ENCODE results near the gene IL11. TPM values are rescaled to one million over a fixed set of nuclear protein-coding genes. Genes with fewer than 3 reads are reported as not detected.

IL11 gene
- total and polyA plus RNA-seq, 4 experiments from 2014 or later = 0.32 to 0.47 TPM; not detected in 2

DNA sequence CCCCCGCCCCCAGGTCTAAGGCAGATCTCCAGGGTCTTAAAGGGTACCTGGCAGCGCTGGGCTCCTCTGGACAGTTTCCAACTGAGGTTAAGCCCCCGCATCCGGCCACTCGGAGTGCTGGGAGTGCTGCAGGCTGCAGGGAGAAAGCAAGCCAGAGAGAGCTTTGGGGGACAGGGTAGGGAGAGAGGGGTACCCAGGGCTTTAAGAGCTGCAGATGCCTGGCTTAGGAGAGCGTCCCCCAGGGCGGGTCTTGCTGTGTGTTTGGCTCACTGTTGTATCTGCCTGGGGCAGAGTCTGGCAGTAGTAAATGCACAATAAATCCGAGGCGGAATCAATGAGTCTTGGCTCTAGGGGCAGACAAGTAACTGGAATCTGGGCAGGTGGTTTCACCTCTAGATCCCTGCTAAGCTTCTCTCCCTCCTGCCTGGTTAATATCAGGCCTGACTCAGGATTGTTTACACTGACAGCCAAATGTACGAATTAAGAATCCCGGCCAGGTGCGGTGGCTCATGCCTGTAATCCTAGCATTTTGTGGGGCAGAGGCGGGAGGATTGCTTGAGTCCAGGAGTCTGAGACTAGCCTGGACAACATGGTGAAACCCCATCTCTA, 14.9 kb downstream of the IL11 start:
- no peaks in the 10 kb centered on the region for H3K36me3 ChIP-seq (ENCODE audit: insufficient read depth, low read length)
- no peak overlapping the region for H3K4me3 ChIP-seq (ENCODE audit: low read length in 2 of 2)
- peaks cover 29% of the 10 kb centered on the region for H3K27me3 ChIP-seq (ENCODE audit: insufficient read depth, low read length)
- peaks cover 18% of the 10 kb centered on the region for H3K4me1 ChIP-seq (ENCODE audit: insufficient read depth, low read length)
- H3K4me3 Mint-ChIP-seq = peak overlapping the region in 6 of 8 donors; percentile 3 to 44 (median 20)
- POLR2A ChIA-PET (ENCODE audit: partially characterized antibody) = interaction anchor here (0.9 to 1.1 kb wide), 2 partner anchors 16 to 29 kb away, joined by 3 to 4 read pairs; partner anchors contain the start of genes KMT5C and TMEM238
- CTCF ChIA-PET (ENCODE audit: partially characterized antibody) = interaction anchor here (0.8 kb wide), 1 partner anchor 63 kb away, joined by 3 read pairs; no protein-coding TSS in a partner anchor
- H3K36me3 Mint-ChIP-seq = no peaks in the 10 kb centered on the region
- H3K9me3 Mint-ChIP-seq = no peaks in the 10 kb centered on the region
- H3K9me3 ChIP-seq (ENCODE audit: control insufficient read depth in 1 of 2, low read length in 2 of 2) = no peaks in the 10 kb centered on the region
- H3K27me3 Mint-ChIP-seq = peaks cover 30 to 47% of the 10 kb centered on the region in 2 donors
- H3K4me1 Mint-ChIP-seq = peaks cover 4 to 33% (median 8%) of the 10 kb centered on the region in 4 donors
- intact Hi-C loops (cut with micrococcal nuclease) = no loop called here
- DNase-seq = no peak
- no peak overlapping the region for H3K27ac ChIP-seq (ENCODE audit: low read depth, low read length)
- peak overlapping the region in 1 of 7 donors; percentile 9 for H3K27ac Mint-ChIP-seq

DNA sequence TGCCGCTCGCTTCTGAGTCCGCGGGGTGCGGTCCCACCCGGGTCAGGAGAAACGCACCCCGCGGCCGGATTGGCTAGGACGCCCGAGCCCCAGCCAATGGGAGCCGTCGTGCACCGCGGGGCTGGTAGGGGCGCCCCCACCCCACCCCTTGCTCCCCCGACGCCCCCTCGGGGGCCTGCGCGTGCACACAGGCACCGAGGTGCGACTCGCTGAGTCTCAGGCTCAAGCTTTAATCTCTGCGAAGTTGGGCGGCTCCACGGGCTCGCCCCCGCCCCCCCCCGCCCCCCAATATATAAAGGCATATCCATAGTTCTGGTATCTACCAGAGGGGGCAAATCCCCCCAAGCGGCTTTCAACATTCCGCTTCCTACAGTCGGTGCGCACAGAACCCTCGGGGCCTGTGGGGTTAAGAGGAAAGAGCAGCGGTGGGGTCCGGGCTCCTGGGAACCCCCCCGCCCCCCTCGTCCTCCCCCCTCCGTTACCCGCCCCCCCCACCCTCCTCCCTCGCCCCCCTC, 15.5 kb downstream of the IL11 start, which contains the start of gene COX6B2:
TSS of gene COX6B2 (minus strand) at position 22 of the 515 bp plus-strand sequence. CDS start 198 bp downstream, outside the sequence.
- H3K27me3 ChIP-seq (ENCODE audit: insufficient read depth, low read length) = peaks cover 29% of the 10 kb centered on the region
- Mint-ChIP-seq H3K27me3 (peaks cover 30 to 47% of the 10 kb centered on the region in 2 donors), H3K36me3 (no peaks in the 10 kb centered on the region), H3K9me3 (no peaks in the 10 kb centered on the region), H3K4me3 (peak within 1 kb of the TSS; percentile 69 to 84 (median 80)), H3K27ac (peak within 1 kb of the TSS in 5 of 7 donors; percentile 48 to 84 (median 57)), H3K4me1 (peaks cover 4 to 33% (median 8%) of the 10 kb centered on the region in 4 donors)
- ChIA-PET POLR2A (ENCODE audit: partially characterized antibody) (interaction anchor here (0.9 to 2.9 kb wide), 2 partner anchors 16 to 29 kb away, joined by 4 to 15 read pairs; partner anchors contain the start of genes KMT5C and TMEM238), CTCF (ENCODE audit: partially characterized antibody) (no interaction called here)
- peak within 1 kb of the TSS in 1 of 2 donors; percentile 52 for H3K4me3 ChIP-seq (ENCODE audit: low read length in 2 of 2)
- no peaks in the 10 kb centered on the region for H3K9me3 ChIP-seq (ENCODE audit: control insufficient read depth in 1 of 2, low read length in 2 of 2)
- DNase-seq = no peak
- no peaks in the 10 kb centered on the region for H3K36me3 ChIP-seq (ENCODE audit: insufficient read depth, low read length)
- H3K4me1 ChIP-seq (ENCODE audit: insufficient read depth, low read length) = peaks cover 18% of the 10 kb centered on the region
- no peak within 1 kb of the TSS for H3K27ac ChIP-seq (ENCODE audit: low read depth, low read length)
- intact Hi-C loops (cut with micrococcal nuclease) = loop anchor here (1.0 kb wide), 1 partner anchor 15 kb away; the partner anchor contains the start of gene KMT5C

DNA sequence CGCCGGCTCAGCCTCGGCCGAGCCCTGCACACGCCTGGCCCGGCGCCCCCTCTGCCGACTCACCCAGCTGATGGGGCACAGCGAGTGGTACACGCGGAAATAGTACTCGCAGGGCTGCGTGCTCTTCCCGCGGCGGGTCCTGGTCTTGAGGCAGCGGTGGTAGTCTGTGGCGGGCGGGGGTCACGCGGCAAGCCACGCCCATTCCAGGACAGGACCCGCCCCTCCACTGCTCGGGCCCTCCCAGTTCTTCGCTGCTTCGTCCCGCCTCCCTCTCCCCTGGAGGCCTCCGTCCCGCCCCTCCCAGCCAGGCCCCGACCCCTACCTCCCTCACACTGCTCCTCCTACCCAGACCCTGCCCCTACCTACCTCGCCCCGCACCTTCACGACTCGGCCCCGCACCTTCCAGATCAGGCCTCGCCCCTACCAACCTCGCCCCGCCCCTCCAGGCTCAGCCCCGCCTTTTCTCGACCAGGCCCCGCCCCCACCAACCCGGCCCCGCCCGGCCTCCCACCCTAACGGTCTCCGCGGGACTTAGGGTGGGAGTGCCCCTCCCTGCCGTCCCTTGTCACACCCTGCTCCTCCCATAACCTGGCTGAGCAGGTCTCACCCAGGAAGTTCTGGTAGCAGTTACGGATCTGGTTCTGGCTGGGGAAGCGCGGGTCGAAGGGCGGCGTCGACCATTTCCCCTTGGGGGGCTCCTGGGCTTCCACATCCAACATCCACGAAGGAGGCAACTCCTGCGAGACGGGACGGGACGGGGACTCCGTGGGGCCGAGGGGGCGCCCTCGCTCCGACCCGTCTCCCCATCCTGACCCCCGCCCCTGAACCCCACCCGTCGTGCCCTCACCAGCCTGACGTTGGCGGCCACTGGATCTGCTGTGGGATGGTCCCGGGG, 16.2 kb downstream of the IL11 start:
- intact Hi-C loops (cut with micrococcal nuclease) = loop anchor here (1.0 kb wide), 1 partner anchor 15 kb away; the partner anchor contains the start of gene KMT5C
- POLR2A ChIA-PET (ENCODE audit: partially characterized antibody) = interaction anchor here (0.7 to 2.9 kb wide), 3 partner anchors 15 to 95 kb away, joined by 3 to 15 read pairs (median 4); partner anchors contain the start of genes KMT5C, PPP6R1 and TMEM238
- Histone ChIP-seq H3K36me3 (ENCODE audit: insufficient read depth, low read length) (no peaks in the 10 kb centered on the region), H3K27ac (ENCODE audit: low read depth, low read length) (no peak overlapping the region), H3K27me3 (ENCODE audit: insufficient read depth, low read length) (peaks cover 29% of the 10 kb centered on the region), H3K4me3 (ENCODE audit: low read length in 2 of 2) (peak overlapping the region in 1 of 2 donors; percentile 52), H3K4me1 (ENCODE audit: insufficient read depth, low read length) (peaks cover 18% of the 10 kb centered on the region), H3K9me3 (ENCODE audit: control insufficient read depth in 1 of 2, low read length in 2 of 2) (no peaks in the 10 kb centered on the region)
- H3K36me3 Mint-ChIP-seq = no peaks in the 10 kb centered on the region
- H3K9me3 Mint-ChIP-seq = no peaks in the 10 kb centered on the region
- H3K27ac Mint-ChIP-seq = peak overlapping the region in 5 of 7 donors; percentile 48 to 84 (median 57)
- DNase-seq = peak; percentile 54 to 74 (median 70)
- CTCF ChIA-PET (ENCODE audit: partially characterized antibody) = no interaction called here
- peak overlapping the region; percentile 69 to 84 (median 80) for H3K4me3 Mint-ChIP-seq
- H3K4me1 Mint-ChIP-seq = peaks cover 4 to 33% (median 8%) of the 10 kb centered on the region in 4 donors
- peaks cover 30 to 47% of the 10 kb centered on the region in 2 donors for H3K27me3 Mint-ChIP-seq

DNA sequence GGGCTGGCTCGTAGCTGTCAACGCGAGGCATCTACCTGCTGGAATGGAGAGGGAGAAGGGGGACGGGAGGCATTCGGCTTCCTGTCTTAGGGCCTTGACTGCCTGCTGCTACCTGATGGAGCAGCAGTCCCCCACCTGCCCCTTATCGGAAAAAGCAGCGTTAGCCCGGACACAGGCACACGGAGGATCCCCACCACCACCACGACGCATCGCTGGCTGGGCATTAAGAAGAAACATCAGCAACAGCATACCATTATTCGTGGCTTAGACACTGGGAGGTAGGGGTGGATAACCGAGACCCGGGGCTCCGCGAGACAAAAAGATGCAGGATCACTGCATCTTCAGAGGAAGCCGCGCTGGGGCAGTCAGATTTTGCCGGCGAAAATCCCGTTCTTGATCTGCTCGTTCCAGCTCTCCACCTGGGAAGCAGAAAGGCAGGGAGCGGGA, 16.9 kb downstream of the IL11 start:
- POLR2A ChIA-PET (ENCODE audit: partially characterized antibody) = interaction anchor here (0.7 to 2.9 kb wide), 3 partner anchors 15 to 94 kb away, joined by 3 to 15 read pairs (median 4); partner anchors contain the start of genes KMT5C, PPP6R1 and TMEM238
- H3K27ac Mint-ChIP-seq = peak overlapping the region in 5 of 7 donors; percentile 25 to 82 (median 57)
- H3K4me3 Mint-ChIP-seq = peak overlapping the region; percentile 66 to 84 (median 75)
- no peaks in the 10 kb centered on the region for H3K9me3 Mint-ChIP-seq
- H3K4me1 Mint-ChIP-seq = peaks cover 4 to 33% (median 8%) of the 10 kb centered on the region in 4 donors
- no peaks in the 10 kb centered on the region for H3K36me3 Mint-ChIP-seq
- Histone ChIP-seq H3K27ac (ENCODE audit: low read depth, low read length) (no peak overlapping the region), H3K4me1 (ENCODE audit: insufficient read depth, low read length) (peaks cover 18% of the 10 kb centered on the region), H3K36me3 (ENCODE audit: insufficient read depth, low read length) (no peaks in the 10 kb centered on the region), H3K9me3 (ENCODE audit: control insufficient read depth in 1 of 2, low read length in 2 of 2) (no peaks in the 10 kb centered on the region), H3K27me3 (ENCODE audit: insufficient read depth, low read length) (peaks cover 29% of the 10 kb centered on the region), H3K4me3 (ENCODE audit: low read length in 2 of 2) (peak overlapping the region in 1 of 2 donors; percentile 52)
- DNase-seq = no peak
- intact Hi-C loops (cut with micrococcal nuclease) = no loop called here
- CTCF ChIA-PET (ENCODE audit: partially characterized antibody) = no interaction called here
- peaks cover 30 to 47% of the 10 kb centered on the region in 2 donors for H3K27me3 Mint-ChIP-seq

DNA sequence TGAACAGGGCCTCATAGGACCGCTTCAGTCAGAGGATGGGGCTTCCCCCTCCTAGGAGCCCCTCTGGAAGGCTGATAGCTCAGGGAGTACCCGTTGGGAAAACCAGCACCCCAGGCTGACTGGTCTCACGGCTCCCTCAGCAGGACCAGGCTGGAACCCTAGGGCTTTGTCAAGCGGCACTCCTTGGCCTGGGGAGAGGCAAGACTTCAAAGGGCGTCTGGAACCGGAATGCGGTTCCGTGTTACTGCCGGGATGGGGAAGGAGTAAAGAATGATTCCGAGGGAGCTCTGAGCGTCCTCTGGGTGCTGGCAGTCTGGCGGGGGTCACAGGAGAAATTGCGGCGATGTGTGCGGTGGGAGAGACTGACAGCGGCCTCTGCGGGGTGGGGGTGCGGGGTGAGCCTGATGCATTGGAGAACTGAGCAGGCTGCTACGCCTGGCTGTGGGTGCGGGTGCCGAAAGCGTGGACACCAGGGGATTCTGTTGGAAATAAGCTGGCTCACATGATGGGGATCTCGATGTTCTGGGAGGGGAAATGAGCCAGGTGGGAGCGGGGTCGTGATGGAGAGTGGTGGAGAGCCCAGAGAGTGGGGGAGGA, 17.6 kb downstream of the IL11 start:
- no peak for DNase-seq
- Histone ChIP-seq H3K4me1 (ENCODE audit: insufficient read depth, low read length) (peaks cover 18% of the 10 kb centered on the region), H3K27ac (ENCODE audit: low read depth, low read length) (no peak overlapping the region), H3K36me3 (ENCODE audit: insufficient read depth, low read length) (no peaks in the 10 kb centered on the region), H3K27me3 (ENCODE audit: insufficient read depth, low read length) (peaks cover 29% of the 10 kb centered on the region), H3K4me3 (ENCODE audit: low read length in 2 of 2) (no peak overlapping the region), H3K9me3 (ENCODE audit: control insufficient read depth in 1 of 2, low read length in 2 of 2) (no peaks in the 10 kb centered on the region)
- Mint-ChIP-seq H3K36me3 (no peaks in the 10 kb centered on the region), H3K4me3 (peak overlapping the region in 6 of 8 donors; percentile 19 to 84 (median 57)), H3K9me3 (no peaks in the 10 kb centered on the region), H3K4me1 (peaks cover 4 to 33% (median 8%) of the 10 kb centered on the region in 4 donors), H3K27me3 (peaks cover 30 to 47% of the 10 kb centered on the region in 2 donors), H3K27ac (peak overlapping the region in 3 of 7 donors; percentile 36 to 46 (median 38))
- CTCF ChIA-PET (ENCODE audit: partially characterized antibody) = interaction anchor here (1.7 kb wide), 1 partner anchor 51 kb away, joined by 5 read pairs; no protein-coding TSS in a partner anchor
- intact Hi-C loops (cut with micrococcal nuclease) = no loop called here
- POLR2A ChIA-PET (ENCODE audit: partially characterized antibody) = interaction anchor here (2.9 kb wide), 1 partner anchor 14 kb away, joined by 15 read pairs; the partner anchor contains the start of gene KMT5C

DNA sequence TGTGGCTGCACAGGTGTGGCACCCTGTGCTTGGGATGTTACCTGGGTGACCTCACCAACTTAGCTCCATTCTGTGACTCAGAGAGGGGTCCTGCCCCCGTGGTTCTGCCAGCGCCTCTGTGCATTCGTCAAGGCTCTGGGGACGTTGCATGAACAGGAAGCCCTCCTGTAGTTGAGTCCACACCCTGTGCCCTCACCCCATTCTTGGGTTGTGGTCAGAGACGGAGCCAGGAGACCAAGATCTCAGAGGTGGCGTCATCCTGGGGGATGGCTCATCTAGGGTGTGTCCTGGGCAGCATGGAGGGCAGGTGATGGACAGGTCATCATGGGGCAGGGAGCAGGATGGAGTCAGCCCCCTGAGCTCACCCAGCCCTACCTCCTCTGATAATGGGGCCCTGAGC, 18.2 kb downstream of the IL11 start:
- peaks cover 18% of the 10 kb centered on the region for H3K4me1 ChIP-seq (ENCODE audit: insufficient read depth, low read length)
- ChIA-PET POLR2A (ENCODE audit: partially characterized antibody) (interaction anchor here (0.9 to 2.9 kb wide), 2 partner anchors 13 to 28 kb away, joined by 3 to 15 read pairs; partner anchors contain the start of gene KMT5C), CTCF (ENCODE audit: partially characterized antibody) (interaction anchor here (1.7 kb wide), 1 partner anchor 51 kb away, joined by 5 read pairs; no protein-coding TSS in a partner anchor)
- Mint-ChIP-seq H3K36me3 (no peaks in the 10 kb centered on the region), H3K4me1 (peaks cover 4 to 33% (median 8%) of the 10 kb centered on the region in 4 donors), H3K27ac (peak overlapping the region in 1 of 7 donors; percentile 38), H3K4me3 (peak overlapping the region in 1 of 8 donors; percentile 84), H3K27me3 (peaks cover 25 to 41% of the 10 kb centered on the region in 2 donors), H3K9me3 (no peaks in the 10 kb centered on the region)
- H3K9me3 ChIP-seq (ENCODE audit: control insufficient read depth in 1 of 2, low read length in 2 of 2) = no peaks in the 10 kb centered on the region
- H3K36me3 ChIP-seq (ENCODE audit: insufficient read depth, low read length) = no peaks in the 10 kb centered on the region
- DNase-seq = peak in 1 of 5 donors; percentile 25
- peaks cover 26% of the 10 kb centered on the region for H3K27me3 ChIP-seq (ENCODE audit: insufficient read depth, low read length)
- intact Hi-C loops (cut with micrococcal nuclease) = no loop called here
- no peak overlapping the region for H3K4me3 ChIP-seq (ENCODE audit: low read length in 2 of 2)
- H3K27ac ChIP-seq (ENCODE audit: low read depth, low read length) = no peak overlapping the region
